H9 (cell line): Measurements from ENCODE around the gene ECE1. TPM values are rescaled to one million over a fixed set of nuclear protein-coding genes. Genes with fewer than 3 reads are reported as not detected.

ENCODE experiments used
- DNase-seq: peaks from one replicate; pipeline ENCODE4 v3.0.0-alpha.2; 2017
- H2AFZ ChIP-seq: one replicate; pipeline ENCODE4 v1.6.1; 2013; ENCODE audit warnings: mild to moderate bottlenecking, low read length, control low read depth, moderate library complexity
- H2AK5ac ChIP-seq: 2 replicates; pipeline ENCODE4 v1.6.1; 2013; ENCODE audit warnings: low read length, control low read depth, mixed read lengths; ENCODE audit not compliant: insufficient read length
- H2BK120ac ChIP-seq: one replicate; pipeline ENCODE4 v1.6.1; 2013; ENCODE audit warnings: low read depth, mild to moderate bottlenecking, low read length, control low read depth, inconsistent platforms; ENCODE audit not compliant: poor library complexity, severe bottlenecking
- H2BK12ac ChIP-seq: 2 replicates; pipeline ENCODE4 v1.6.1; 2013; ENCODE audit warnings: low read length, control low read depth, mixed read lengths, low read depth; ENCODE audit not compliant: insufficient read length
- H2BK15ac ChIP-seq: 2 replicates; pipeline ENCODE4 v1.6.1; 2013; ENCODE audit warnings: low read depth, low read length, control low read depth
- H2BK20ac ChIP-seq: one replicate; pipeline ENCODE4 v1.6.1; 2013; ENCODE audit warnings: low read depth, mild to moderate bottlenecking, low read length, control low read depth, inconsistent platforms; ENCODE audit not compliant: poor library complexity, severe bottlenecking
- H2BK5ac ChIP-seq: 2 replicates; pipeline ENCODE4 v1.6.1; 2013; ENCODE audit warnings: low read length, control low read depth, mixed read lengths; ENCODE audit not compliant: insufficient read length
- H3K14ac ChIP-seq: 2 replicates; pipeline ENCODE4 v1.6.1; 2013; ENCODE audit warnings: low read length, control low read depth; ENCODE audit not compliant: insufficient read depth
- H3K18ac ChIP-seq: 2 replicates; pipeline ENCODE4 v1.6.1; 2013; ENCODE audit warnings: low read depth, mild to moderate bottlenecking, mixed read lengths, low read length, control low read depth; ENCODE audit not compliant: insufficient read length
- H3K23ac ChIP-seq: 2 replicates; pipeline ENCODE4 v1.6.1; 2013; ENCODE audit warnings: low read length, control low read depth, mixed read lengths, low read depth; ENCODE audit not compliant: insufficient read length
- H3K23me2 ChIP-seq: 2 replicates; pipeline ENCODE4 v1.6.1; 2013; ENCODE audit warnings: low read depth, mild to moderate bottlenecking, mixed read lengths, low read length, control low read depth; ENCODE audit not compliant: insufficient read length, poor library complexity, severe bottlenecking
- H3K27ac ChIP-seq: 2 replicates; pipeline ENCODE4 v1.5.1; 2013; ENCODE audit warnings: low read length, control low read depth, mixed read lengths, low read depth; ENCODE audit not compliant: insufficient read length
- H3K27me3 ChIP-seq: 2 replicates; pipeline ENCODE4 v1.6.1; 2013; ENCODE audit warnings: low read length, control low read depth, inconsistent platforms; ENCODE audit not compliant: insufficient read depth
- H3K4ac ChIP-seq: 2 replicates; pipeline ENCODE4 v1.6.1; 2013; ENCODE audit warnings: low read depth, mild to moderate bottlenecking, control low read depth, inconsistent platforms, low read length, moderate library complexity
- H3K4me1 ChIP-seq: 2 replicates; pipeline ENCODE4 v1.6.1; 2013; ENCODE audit warnings: low read length, control low read depth, inconsistent platforms; ENCODE audit not compliant: insufficient read depth
- H3K4me2 ChIP-seq: 2 replicates; pipeline ENCODE4 v1.6.1; 2013; ENCODE audit warnings: low read length, control low read depth, mixed read lengths; ENCODE audit not compliant: insufficient read length, insufficient read depth
- H3K56ac ChIP-seq: 2 replicates; pipeline ENCODE4 v1.6.1; 2013; ENCODE audit warnings: low read depth, mild to moderate bottlenecking, mixed read lengths, low read length, control low read depth; ENCODE audit not compliant: insufficient read length
- H3K79me1 ChIP-seq: 2 replicates; pipeline ENCODE4 v1.6.1; 2013; ENCODE audit warnings: low read depth, mild to moderate bottlenecking, moderate library complexity, low read length, control low read depth, inconsistent platforms; ENCODE audit not compliant: insufficient read depth, poor library complexity, severe bottlenecking
- H3K79me2 ChIP-seq: 2 replicates; pipeline ENCODE4 v1.6.1; 2013; ENCODE audit warnings: low read length, control low read depth, inconsistent platforms; ENCODE audit not compliant: insufficient read depth
- H3K9ac ChIP-seq: 2 replicates; pipeline ENCODE4 v1.6.1; 2013; ENCODE audit warnings: low read length, control low read depth, mixed read lengths; ENCODE audit not compliant: insufficient read length; ENCODE audit errors: extremely low read depth
- H3K9me3 ChIP-seq: one replicate; pipeline ENCODE4 v1.6.1; 2013; ENCODE audit warnings: low read depth, low read length, inconsistent platforms; ENCODE audit not compliant: control insufficient read depth
- H3T11ph ChIP-seq: one replicate; pipeline ENCODE4 v1.6.1; 2013; ENCODE audit warnings: mild to moderate bottlenecking, low read length, control low read depth, inconsistent platforms
- H4K20me1 ChIP-seq: one replicate; pipeline ENCODE4 v1.6.1; 2013; ENCODE audit not compliant: control insufficient read depth, insufficient read length, insufficient read depth
- H4K5ac ChIP-seq: 2 replicates; pipeline ENCODE4 v1.6.1; 2013; ENCODE audit warnings: low read depth, mild to moderate bottlenecking, mixed read lengths, low read length, control low read depth; ENCODE audit not compliant: insufficient read length
- H4K8ac ChIP-seq: replicated peaks from 2 replicates; pipeline ENCODE4 v1.6.1; 2013; ENCODE audit warnings: low read length, control low read depth, mixed read lengths, low read depth; ENCODE audit not compliant: insufficient read length
- H4K91ac ChIP-seq: 2 replicates; pipeline ENCODE4 v1.6.1; 2013; ENCODE audit warnings: low read depth, mild to moderate bottlenecking, moderate library complexity, mixed read lengths, low read length, control low read depth; ENCODE audit not compliant: insufficient read length
- H3K27ac Mint-ChIP-seq, 3 experiments: 2 replicates in 2 of 3; 3 replicates in 1 of 3; pipeline ENCODE4 v1.8.0; 2020 to 2021; ENCODE audit warnings: mixed read lengths in 3 of 3, mild to moderate bottlenecking in 1 of 3, moderate library complexity in 1 of 3
- H3K27me3 Mint-ChIP-seq: 2 replicates; pipeline ENCODE4 v1.8.0; 2021; ENCODE audit warnings: low read depth, mild to moderate bottlenecking, moderate library complexity, mixed read lengths
- H3K36me3 Mint-ChIP-seq, 3 experiments: 2 replicates in 2 of 3; 3 replicates in 1 of 3; pipeline ENCODE4 v1.8.0; 2020 to 2021; ENCODE audit warnings: low read depth in 3 of 3, mixed read lengths in 3 of 3; ENCODE audit not compliant: insufficient read depth in 1 of 3
- H3K4me1 Mint-ChIP-seq, 2 experiments: 2 replicates each; pipeline ENCODE4 v1.8.0; 2020; ENCODE audit warnings: mixed read lengths in 2 of 2
- H3K4me3 Mint-ChIP-seq, 2 experiments: 2 replicates in 1 of 2; 3 replicates in 1 of 2; pipeline ENCODE4 v1.8.0; 2020 to 2021; ENCODE audit warnings: mild to moderate bottlenecking in 2 of 2, mixed read lengths in 2 of 2, moderate library complexity in 1 of 2
- H3K9me3 Mint-ChIP-seq, 2 experiments: 2 replicates in 1 of 2; 3 replicates in 1 of 2; pipeline ENCODE4 v1.8.0; 2020; ENCODE audit warnings: mild to moderate bottlenecking in 2 of 2, mixed read lengths in 2 of 2, moderate library complexity in 1 of 2
- WGBS: extraction: QIAGEN DNeasy Blood & Tissue Kit; methylation state at CpG from one replicate; pipeline ENCODE4 v1.1.7; 2013; ENCODE audit warnings: missing lambda C conversion rate, low lambda C conversion rate, mixed read lengths; ENCODE audit not compliant: insufficient read length; ENCODE audit errors: extremely low coverage; 5-methylcytosine and 5-hydroxymethylcytosine counted together
- total RNA-seq: library from RNA; stranded (reverse); gene quantifications from 2 replicates; pipeline ENCODE4 v1.2.1, GENCODE V29; 2021
- TF ChIP-seq, protein P1 (sequence below): fragments of 200-600 bp; sonication (generic); conservative IDR thresholded peaks from 3 replicates; pipeline ENCODE4 v1.8.0; 2021; ENCODE audit warnings: antibody characterized with exemption, mild to moderate bottlenecking

Gene ECE1
- total RNA-seq, 1 experiment from 2014 or later, result 31.1 TPM

DNA sequence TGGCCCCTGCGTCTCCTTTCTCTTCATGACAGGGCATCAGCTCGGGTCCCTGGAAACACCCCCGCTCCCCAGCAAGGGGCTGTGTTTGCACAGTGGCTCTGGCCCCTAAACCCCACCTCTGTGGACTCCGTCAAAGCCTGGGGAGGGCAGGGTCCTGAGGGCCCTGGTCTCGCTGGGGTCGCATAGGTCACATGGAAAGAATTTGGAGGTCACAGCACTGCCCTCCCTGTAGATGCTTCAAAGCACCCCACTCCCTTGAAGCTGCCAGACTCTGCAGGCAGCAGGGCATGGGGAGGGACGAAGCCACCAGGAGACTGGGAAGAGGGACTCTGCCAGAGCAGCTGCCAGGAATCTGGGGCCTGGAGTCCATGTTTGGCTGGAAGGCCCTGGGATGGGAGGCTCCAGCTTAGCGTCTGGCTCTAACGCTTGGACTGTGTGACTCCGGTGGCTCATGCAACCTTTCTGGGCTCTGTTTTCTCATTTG is 36.6 kb upstream of the ECE1 start:
- Histone ChIP-seq H2BK120ac (no peak overlapping the region), H3K56ac (no peak overlapping the region), H3K27me3 (no peaks in the 10 kb centered on the region), H3K27ac (no peak overlapping the region), H3K4me2 (no peak overlapping the region), H2BK20ac (no peak overlapping the region), H2AK5ac (no peak overlapping the region), H2BK15ac (no peak overlapping the region), H4K8ac (no peak overlapping the region), H4K91ac (no peak overlapping the region), H3K9ac (no peak overlapping the region), H3K14ac (peak overlapping the region; percentile 48; the same call in 1 of the 2 replicates), H3K4me1 (peaks cover 14% of the 10 kb centered on the region; the same call in 1 of the 2 replicates), H3K18ac (no peak overlapping the region), H4K20me1 (no peaks in the 10 kb centered on the region), H3K23ac (no peak overlapping the region), H3K4ac (no peak overlapping the region; the same call in 1 of the 2 replicates), H3K23me2 (no peaks in the 10 kb centered on the region), H2BK5ac (no peak overlapping the region), H4K5ac (no peak overlapping the region), H3T11ph (no peak overlapping the region), H3K9me3 (no peaks in the 10 kb centered on the region), H3K79me1 (no peaks in the 10 kb centered on the region), H2AFZ (no peak overlapping the region), H2BK12ac (no peak overlapping the region), H3K79me2 (no peaks in the 10 kb centered on the region)
- WGBS, result no CpG with 5 or more reads among the region's 10 CpGs
- Mint-ChIP-seq H3K4me3 (no peak overlapping the region), H3K27me3 (no peaks in the 10 kb centered on the region), H3K9me3 (no peaks in the 10 kb centered on the region; a peak in 1 of 5 replicates), H3K36me3 (peaks cover 0 to 6% (median 4%) of the 10 kb centered on the region in 3 experiments; a peak in 5 of 7 replicates), H3K4me1 (peaks cover 71 to 84% of the 10 kb centered on the region in 2 experiments), H3K27ac (peak overlapping the region; percentile 63 to 78 (median 66); a peak in 4 of 7 replicates)
- TF ChIP-seq, protein P1, sequence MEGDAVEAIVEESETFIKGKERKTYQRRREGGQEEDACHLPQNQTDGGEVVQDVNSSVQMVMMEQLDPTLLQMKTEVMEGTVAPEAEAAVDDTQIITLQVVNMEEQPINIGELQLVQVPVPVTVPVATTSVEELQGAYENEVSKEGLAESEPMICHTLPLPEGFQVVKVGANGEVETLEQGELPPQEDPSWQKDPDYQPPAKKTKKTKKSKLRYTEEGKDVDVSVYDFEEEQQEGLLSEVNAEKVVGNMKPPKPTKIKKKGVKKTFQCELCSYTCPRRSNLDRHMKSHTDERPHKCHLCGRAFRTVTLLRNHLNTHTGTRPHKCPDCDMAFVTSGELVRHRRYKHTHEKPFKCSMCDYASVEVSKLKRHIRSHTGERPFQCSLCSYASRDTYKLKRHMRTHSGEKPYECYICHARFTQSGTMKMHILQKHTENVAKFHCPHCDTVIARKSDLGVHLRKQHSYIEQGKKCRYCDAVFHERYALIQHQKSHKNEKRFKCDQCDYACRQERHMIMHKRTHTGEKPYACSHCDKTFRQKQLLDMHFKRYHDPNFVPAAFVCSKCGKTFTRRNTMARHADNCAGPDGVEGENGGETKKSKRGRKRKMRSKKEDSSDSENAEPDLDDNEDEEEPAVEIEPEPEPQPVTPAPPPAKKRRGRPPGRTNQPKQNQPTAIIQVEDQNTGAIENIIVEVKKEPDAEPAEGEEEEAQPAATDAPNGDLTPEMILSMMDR, result no peak
- no peak for DNase-seq
